ENCODE data around the gene C12orf54.
"Not testable (repeated sequence)": the region's sequence is repeated elsewhere in the genome, so short reads cannot be mapped to it uniquely, and the experiment has no call there.

DNA sequence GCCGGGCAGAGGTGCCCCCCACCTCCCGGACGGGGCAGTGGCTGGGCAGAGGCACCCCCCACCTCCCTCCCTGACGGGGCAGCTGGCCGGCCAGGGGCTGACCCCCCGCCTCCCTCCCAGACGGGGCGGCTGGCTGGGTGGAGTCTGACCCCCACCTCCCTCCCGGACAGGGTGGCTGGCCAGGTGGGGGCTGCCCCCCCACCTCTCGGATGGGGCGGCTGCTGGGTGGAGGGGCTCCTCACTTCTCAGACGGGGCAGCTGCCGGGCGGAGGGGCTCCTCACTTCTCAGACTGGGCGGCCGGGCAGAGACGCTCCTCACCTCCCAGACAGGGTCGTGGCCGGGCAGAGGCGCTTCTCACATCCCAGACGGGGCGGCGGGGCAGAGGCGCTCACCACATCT, 38.1 kb downstream of the C12orf54 start:
- TF ChIP-seq, protein P1, sequence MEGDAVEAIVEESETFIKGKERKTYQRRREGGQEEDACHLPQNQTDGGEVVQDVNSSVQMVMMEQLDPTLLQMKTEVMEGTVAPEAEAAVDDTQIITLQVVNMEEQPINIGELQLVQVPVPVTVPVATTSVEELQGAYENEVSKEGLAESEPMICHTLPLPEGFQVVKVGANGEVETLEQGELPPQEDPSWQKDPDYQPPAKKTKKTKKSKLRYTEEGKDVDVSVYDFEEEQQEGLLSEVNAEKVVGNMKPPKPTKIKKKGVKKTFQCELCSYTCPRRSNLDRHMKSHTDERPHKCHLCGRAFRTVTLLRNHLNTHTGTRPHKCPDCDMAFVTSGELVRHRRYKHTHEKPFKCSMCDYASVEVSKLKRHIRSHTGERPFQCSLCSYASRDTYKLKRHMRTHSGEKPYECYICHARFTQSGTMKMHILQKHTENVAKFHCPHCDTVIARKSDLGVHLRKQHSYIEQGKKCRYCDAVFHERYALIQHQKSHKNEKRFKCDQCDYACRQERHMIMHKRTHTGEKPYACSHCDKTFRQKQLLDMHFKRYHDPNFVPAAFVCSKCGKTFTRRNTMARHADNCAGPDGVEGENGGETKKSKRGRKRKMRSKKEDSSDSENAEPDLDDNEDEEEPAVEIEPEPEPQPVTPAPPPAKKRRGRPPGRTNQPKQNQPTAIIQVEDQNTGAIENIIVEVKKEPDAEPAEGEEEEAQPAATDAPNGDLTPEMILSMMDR (IDR thresholded peaks at IDR 0.05; ENCODE audit: borderline replicate concordance, extremely low read depth, low read length, poor library complexity, severe bottlenecking), result not testable (repeated sequence)
- TF ChIP-seq EZH2 (IDR thresholded peaks at IDR 0.05; ENCODE audit: borderline replicate concordance, low read depth, low read length, severe bottlenecking), result not testable (repeated sequence)
